Cardiac septum (tissue), 1 donor: ENCODE results near the gene TNFRSF17. TPM values are rescaled to one million over a fixed set of nuclear protein-coding genes. Genes with fewer than 3 reads are reported as not detected.
A peak's percentile ranks its signal among the peaks of the same experiment; 100 is the strongest.

Experiments
- DNase-seq: peaks from one replicate; pipeline ENCODE4 v3.0.0-alpha.2; 2020; ENCODE audit warnings: low spot score
- intact Hi-C: fragments of 100-400 bp; cut with DNase I; formaldehyde crosslinking; loops from one replicate; pipeline ENCODE4 v1.14.0; 2022
- total RNA-seq: library from RNA; stranded (reverse); fragmentation: NEBNext Ultra II Directional; extraction: Animal tissue kit (Norgen Biotek cat#: 25700); gene quantifications from one replicate; pipeline ENCODE4 v1.2.1, GENCODE V29; 2021
- donor health status: DM: no; HTN: no; CAD: no.

The TNFRSF17 gene
- total RNA-seq, 1 donor from 2014 or later: not detected

DNA sequence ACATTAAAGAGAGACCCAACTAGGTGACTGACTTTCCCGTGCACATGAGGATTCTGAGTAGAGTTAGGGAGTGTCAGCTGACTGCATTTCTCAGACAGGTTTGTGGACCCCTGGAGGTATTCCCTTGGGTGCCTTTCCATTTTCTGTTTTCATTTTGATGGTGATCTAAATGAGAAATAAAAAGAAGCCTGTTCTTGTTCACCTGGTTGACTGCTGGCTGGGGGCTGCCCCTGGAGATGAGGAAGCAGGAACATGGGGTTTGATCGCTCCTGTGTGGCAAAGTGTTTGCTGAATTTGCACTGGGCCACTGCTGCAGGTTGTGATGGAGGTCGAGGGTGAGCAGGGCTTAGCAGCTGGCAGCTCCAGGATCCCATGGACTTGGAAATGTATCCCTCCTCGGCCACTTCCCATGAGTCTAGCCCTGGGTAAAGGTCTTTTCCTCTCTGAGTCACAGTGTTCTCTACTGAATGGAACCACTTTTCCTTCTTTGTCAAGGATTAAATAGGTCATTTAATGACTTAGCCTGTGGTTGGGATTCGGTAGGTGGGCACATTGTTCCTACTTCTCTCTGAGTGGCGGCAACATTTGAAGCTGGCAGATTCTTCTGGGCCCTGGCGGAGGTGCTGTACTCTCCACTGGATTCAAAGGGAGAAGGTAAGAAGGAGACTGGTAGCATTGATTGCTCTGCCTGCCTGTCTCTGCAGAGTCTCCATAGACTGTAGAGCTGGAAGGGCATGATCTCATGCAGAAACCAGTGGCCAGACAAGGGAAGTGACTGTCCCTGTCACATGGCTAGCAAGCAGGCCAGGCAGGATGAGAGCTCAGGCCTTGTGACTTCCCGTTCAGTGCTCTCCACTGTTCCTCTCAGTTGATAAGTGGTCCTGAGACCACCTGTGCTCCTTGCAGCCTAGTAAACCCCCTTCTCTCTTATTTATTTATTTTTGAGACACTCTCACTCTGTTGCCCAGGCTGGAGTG, 29.4 kb downstream of the TNFRSF17 start:
- intact Hi-C loops: no loop called here
- peak; percentile 85 for DNase-seq

DNA sequence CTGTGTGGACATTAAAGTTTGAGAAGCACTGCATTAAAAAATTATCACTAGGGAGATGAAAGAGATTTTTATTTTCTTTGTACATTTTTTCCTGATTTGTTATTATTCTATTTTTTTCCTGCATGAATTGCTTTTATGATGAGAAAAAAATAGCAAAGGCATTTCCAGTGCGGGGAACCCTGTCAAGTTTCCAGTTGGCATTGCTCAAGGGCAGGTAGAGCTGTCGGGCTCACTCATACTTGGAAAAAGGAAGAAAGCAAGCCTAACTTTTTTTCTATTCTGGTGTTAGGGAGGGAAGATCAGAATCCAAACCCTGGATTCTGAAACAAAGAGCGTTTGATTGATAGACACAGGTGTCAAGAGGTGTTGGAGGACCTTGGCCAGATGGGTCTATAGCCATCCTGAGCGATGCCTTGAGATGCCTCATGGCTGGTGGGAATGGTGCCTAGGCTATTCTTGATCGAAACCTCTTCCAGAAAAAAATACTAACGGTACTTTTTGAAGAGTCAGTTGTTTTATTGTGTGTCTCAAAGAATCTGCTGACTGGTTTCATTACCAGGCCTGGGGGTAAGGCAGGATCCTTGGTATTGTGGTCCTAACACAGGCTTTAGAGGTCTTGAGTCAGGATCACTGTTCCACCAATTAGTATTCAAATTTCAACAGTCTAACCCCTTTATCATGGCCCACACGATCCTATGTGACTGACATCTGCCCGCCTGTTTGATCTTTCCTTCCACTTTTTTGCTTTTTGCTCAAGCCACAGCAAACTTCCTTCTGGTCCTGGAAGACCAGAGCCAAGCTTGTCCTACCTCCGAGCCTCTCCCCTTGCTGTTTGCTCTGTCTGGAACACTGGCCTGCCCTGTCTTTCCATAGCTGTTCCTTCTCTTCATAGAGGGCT, 31.7 kb downstream of the TNFRSF17 start:
- DNase-seq: no peak
- intact Hi-C loops: no loop called here

DNA sequence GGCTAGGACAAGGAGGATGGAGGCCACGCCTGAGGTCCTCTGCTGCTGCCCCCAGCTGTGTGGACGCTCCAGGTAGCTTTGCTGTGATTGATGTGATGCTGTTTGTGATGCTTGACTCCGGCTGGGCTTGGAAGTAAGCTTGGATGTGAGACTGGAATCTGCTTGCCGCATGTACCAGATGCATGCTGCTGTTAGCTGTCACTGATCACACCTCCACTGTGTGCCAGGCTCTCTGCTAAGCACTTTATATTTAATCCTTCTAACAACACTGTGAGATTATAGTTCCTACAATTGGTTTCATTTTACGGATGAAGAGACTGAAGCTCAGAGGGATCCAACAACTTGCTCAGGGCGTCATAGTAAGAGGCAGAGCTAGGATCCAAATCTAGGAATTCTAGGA, 35.0 kb downstream of the TNFRSF17 start:
- no peak for DNase-seq
- intact Hi-C loops: no loop called here

DNA sequence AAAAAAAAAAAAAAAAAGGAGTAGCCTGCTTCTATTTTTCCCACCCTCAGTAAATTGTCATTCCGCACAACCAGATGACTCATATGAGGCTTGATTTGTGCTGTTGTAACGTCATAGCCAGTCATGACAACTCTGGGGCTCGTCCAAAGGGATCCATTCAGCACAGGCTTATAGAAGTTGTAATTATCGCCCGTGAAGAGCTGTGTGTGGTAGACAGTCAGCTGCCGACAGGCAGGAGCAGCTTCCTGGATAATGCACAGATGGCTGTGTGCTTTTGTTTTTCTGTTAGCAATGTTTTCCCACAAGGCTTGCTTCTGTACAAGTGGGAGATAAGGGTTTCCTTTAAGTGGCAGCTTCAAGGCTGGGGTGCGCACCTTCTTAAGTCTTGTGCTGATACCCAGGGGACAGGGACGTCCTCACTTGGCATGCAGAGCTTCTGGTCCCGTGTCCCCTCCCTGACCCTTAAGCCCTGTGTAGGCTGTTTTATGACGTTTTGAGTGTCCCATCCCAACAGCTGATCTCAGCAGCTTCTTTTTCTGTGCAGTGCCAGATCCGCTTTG, 37.5 kb downstream of the TNFRSF17 start:
- no peak for DNase-seq
- intact Hi-C loops: no loop called here

DNA sequence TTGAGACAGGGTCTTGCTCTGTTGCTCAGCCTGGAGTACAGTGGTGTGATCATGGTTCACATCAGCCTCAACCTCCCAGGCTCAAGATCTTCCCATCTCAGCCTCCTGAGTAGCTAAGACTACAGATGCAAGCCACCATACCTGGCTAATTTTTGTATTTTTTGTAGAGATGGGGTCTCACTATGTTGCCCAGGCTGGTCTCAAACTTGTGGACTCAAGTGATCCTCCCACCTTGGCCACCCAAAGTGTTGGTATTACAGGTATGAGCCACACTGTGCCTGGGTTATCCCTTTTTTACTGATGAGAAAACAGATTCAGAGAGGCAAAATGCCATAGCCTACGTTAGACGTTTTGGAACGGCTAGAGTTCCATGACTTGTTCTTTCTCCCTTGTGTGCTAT, 41.6 kb downstream of the TNFRSF17 start:
- intact Hi-C loops: no loop called here

DNA sequence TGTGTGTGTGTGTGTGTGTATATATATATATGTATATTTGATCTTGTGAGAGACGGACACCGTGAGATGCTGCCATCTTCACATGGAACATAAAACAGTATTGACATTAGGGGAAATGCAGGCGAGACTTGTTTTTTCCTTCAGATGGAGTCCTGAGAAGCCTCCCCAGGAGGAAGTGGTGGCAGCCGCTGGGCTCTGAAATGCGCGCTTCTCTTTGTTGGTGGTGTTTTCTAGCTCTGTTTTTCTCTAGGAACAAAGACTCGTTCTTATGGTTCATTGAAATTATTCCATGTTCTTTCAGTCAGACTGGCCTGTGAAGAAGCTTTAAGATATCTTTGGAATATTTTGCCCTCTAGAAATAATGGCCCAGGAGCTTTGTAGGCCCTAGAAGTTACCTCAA, 44.5 kb downstream of the TNFRSF17 start:
- intact Hi-C loops: no loop called here
- DNase-seq: no peak

More for the DNA sequence above, 41.6 kb downstream of the TNFRSF17 start:
- no peak for DNase-seq

DNA sequence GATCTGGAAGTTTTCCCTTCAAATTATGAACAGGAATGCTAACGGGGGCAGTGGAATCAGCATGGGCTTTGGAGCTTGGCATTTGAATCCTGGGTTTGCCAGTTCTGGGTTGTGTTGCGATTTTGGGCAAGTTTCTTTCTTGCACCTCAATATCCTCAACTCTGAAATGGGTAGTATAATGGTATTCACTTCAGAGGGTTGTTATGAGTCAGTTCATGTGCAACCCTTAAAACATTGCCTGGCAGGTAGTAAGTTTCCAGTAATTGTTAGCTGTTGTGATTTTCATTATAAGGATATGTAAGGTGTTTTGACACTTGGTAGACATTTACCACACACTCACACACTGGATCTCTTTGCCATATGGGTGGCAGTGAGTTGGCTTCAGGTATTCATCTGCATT, 44.9 kb downstream of the TNFRSF17 start:
- intact Hi-C loops: no loop called here
- DNase-seq: no peak

DNA sequence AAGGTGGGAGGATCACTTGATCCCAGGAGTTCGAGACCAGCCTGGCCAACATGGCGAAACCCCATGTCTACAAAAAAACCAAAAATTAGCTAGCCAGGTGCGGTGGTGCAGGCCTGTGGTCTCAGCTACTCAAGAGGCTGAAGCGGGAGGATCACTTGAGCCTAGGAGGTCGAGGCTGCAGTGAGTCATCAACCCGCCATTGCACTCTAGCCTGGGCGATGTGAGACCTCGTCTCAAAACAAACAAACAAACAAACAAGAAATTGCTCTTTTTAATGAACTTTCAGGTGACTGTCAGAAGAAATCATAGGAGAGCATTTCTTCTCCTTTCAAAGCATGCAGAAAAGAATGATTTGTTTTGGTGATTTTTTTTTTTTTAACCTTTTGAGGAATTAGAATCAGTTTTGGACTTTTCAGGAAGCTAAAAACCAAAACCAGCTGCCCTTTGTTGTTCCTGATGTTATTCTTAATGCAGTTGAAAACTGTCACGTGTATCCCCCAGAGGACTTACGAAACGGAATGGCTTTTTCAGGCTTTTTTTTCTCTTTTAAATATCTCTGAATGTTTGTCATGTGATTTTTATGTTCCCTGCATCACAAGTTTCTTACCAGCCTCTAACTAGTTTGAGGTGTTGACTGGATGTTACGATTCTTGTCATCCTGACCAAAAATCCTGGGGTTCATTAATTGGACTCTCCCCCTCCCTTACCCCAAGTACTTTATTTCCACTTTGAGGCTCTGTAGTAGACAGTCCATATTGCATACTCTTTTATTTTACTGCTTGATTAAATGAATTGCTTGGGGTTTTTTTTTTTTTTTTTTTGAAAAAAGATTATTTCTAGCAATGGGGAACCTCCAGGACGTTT, 45.6 kb downstream of the TNFRSF17 start:
- no peak for DNase-seq
- intact Hi-C loops: no loop called here

DNA sequence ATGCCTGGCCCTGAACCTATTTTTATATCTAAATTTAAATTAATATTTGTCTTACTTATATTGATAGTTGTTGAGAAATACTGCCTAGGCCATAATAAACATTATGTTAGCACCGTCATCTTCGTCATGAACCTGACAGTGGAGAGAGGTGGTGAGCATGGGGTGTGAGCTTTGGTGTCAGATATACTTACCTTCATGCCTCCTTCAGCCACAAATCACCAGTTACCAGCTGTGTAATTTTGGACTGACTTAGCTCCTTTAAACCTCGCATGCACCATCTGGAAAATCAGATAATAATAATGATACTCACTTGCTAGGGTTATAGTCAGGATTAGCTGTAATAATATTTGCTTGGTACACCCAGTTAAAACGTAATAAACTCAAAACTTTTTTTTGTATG, 46.6 kb downstream of the TNFRSF17 start:
- DNase-seq: no peak
- intact Hi-C loops: no loop called here

DNA sequence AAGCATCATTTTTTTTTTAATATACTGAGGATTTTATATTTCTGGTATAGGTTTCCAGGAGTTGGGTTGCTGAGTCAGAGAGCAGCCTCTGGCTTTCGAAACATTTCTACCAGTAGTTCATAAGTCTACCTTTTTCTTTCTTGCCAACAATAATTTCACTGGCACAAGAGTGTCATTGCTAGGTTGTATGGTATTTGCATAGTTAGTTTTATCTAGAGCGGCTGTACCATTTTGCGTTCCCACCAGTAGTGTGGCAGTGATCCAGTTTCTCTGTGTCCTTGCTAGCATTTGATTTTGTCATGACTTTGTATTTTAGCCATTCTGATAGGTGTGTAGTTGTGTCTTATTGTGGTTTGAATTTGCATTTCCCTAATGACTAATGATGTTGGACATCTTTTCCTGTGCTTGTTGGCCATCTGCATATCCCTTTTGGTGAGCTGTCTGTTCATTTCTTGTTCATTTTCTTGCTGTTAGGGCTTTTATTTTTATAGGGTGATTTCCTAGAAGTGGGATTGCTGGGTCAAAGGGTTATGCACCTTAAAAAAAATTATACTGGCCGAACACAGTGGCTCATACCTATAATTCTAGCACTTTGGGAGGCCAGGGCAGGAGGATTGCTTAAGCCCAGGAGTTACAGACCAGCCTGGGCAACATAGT, 51.4 kb downstream of the TNFRSF17 start:
- intact Hi-C loops: no loop called here
- no peak for DNase-seq

DNA sequence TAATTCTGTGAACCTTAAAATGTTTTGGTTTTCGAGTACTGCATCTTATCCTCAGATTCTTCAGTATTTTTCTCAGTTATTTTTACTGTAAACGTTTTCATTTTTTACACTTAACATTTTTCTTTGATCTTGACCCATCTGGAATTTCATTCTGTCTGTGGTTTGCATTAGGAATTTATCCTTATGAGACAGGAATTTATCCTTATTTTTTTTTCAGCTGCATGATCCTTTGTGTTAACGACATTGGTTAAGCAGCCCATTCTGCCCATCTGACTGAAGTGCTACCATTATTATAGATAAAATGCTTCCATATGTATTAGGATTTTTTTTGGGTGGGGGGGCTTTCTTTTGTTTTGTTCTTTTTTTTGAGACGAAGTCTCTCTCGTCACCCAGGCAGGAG, 52.5 kb downstream of the TNFRSF17 start:
- DNase-seq: no peak
- intact Hi-C loops: no loop called here

Other genes with a start within 250 kb of the TNFRSF17 start
- gene TXNDC11, start 222.4 kb upstream of the TNFRSF17 start, total RNA-seq: 27.0 TPM
- 33.4 TPM for gene ZC3H7A, start 168.0 kb upstream of the TNFRSF17 start, total RNA-seq
- gene RSL1D1, start 113.7 kb upstream of the TNFRSF17 start, total RNA-seq: 77.9 TPM
- 86.6 TPM for gene GSPT1, start 49.3 kb upstream of the TNFRSF17 start, total RNA-seq
- gene NPIPB2, start 23.2 kb upstream of the TNFRSF17 start, total RNA-seq: 1.9 TPM
- gene SNX29, start 11.5 kb downstream of the TNFRSF17 start, total RNA-seq: 13.3 TPM